Measurements from ENCODE around the gene MAP4K3. TPM values are rescaled to one million over a fixed set of nuclear protein-coding genes. Genes with fewer than 3 reads are reported as not detected.

The MAP4K3 gene
- total and polyA plus RNA-seq, 2 of the 8 experiments (the other 6 are each of a cell fraction or from before 2014, with no cell fraction given), result 11.4 to 63.0 TPM

GRCh38 chr2:39380525-39381150 lies 56.4 kb downstream of the MAP4K3 start:
- H4K5ac ChIP-seq (ENCODE audit: insufficient read length, low read depth, low read length), result no peak overlapping the region
- H3K4me2 ChIP-seq (ENCODE audit: insufficient read depth in 1 of 2, low read depth in 2 of 2, low read length in 2 of 2), result no peak overlapping the region
- no peak overlapping the region for H3K56ac ChIP-seq (replicated peaks; ENCODE audit: insufficient read length, low read depth, low read length)
- no peak for TF ChIP-seq SP4 (IDR thresholded peaks at IDR 0.05; ENCODE audit: low read length)
- TF ChIP-seq CEBPB (IDR thresholded peaks at IDR 0.05; ENCODE audit: low read depth, low read length), result no peak
- TF ChIP-seq SUZ12 (IDR thresholded peaks at IDR 0.05; ENCODE audit: low read length), result no peak
- no peak for TF ChIP-seq TEAD4 (IDR thresholded peaks at IDR 0.05; ENCODE audit: low read depth, low read length)
- no peak for TF ChIP-seq TAF1 (IDR thresholded peaks at IDR 0.05; ENCODE audit: low read depth, low read length)
- TF ChIP-seq CBX8 (IDR thresholded peaks at IDR 0.05; ENCODE audit: borderline replicate concordance, low read depth, low read length), result no peak
- TF ChIP-seq SIN3A (conservative IDR thresholded peaks at IDR 0.05 in 1 of 2, IDR thresholded peaks at IDR 0.05 in 1 of 2; ENCODE audit: low read depth in 1 of 2, low read length in 2 of 2), result no peak
- TF ChIP-seq ASH2L (IDR thresholded peaks at IDR 0.05; ENCODE audit: low read length), result no peak
- TF ChIP-seq CHD1 (IDR thresholded peaks at IDR 0.05; ENCODE audit: low read depth, low read length), result no peak
- no peak for TF ChIP-seq USF2 (IDR thresholded peaks at IDR 0.05; ENCODE audit: low read length)
- no peak overlapping the region for H2BK15ac ChIP-seq (ENCODE audit: low read length)
- H3K79me1 ChIP-seq (ENCODE audit: low read depth, low read length), result no peaks in the 10 kb centered on the region; the same call in 1 of the 2 replicates
- no peak overlapping the region for H3K4ac ChIP-seq (replicated peaks; ENCODE audit: insufficient read length, low read depth, low read length)
- CTCF ChIA-PET (ENCODE audit: partially characterized antibody), result interaction anchor here (0.8 to 2.9 kb wide), 15 partner anchors 11 to 350 kb away, joined by 3 to 18 read pairs (median 5); no protein-coding TSS in a partner anchor
- H3K27ac ChIP-seq (ENCODE audit: low read depth, low read length), result no peak overlapping the region
- no peak overlapping the region for H3K4me3 ChIP-seq (ENCODE audit: extremely low read depth in 1 of 4, insufficient read depth in 2 of 4, low read depth in 3 of 4, low read length in 4 of 4)
- DNase-seq (ENCODE audit: low read depth in 1 of 2, low spot score in 2 of 2) (no peak), FAIRE-seq (no peak)
- H3K14ac ChIP-seq (ENCODE audit: insufficient read length), result no peak overlapping the region
- POLR2A ChIA-PET (ENCODE audit: partially characterized antibody), result interaction anchor here (1.8 kb wide), 1 partner anchor 57 kb away, joined by 4 read pairs; no protein-coding TSS in a partner anchor
- no peak overlapping the region for H2BK20ac ChIP-seq (ENCODE audit: low read length)
- peaks cover 0 to 7% (median 2%) of the 10 kb centered on the region in 4 experiments; a peak in 5 of 8 replicates for H3K36me3 ChIP-seq (ENCODE audit: control insufficient read depth in 2 of 4, insufficient read depth in 4 of 4, low read length in 3 of 4)
- H3K27me3 ChIP-seq (replicated peaks in 1 of 4; ENCODE audit: control insufficient read depth in 3 of 4, extremely low read depth in 1 of 4, insufficient read depth in 3 of 4, low read length in 3 of 4), result peaks cover 0 to 1% (median 0%) of the 10 kb centered on the region in 4 experiments; a peak in 1 of 7 replicates
- H3K9ac ChIP-seq (replicated peaks in 1 of 4; ENCODE audit: extremely low read depth in 1 of 4, low read depth in 3 of 4, low read length in 3 of 4), result no peak overlapping the region
- no peak overlapping the region for H3K18ac ChIP-seq (ENCODE audit: extremely low read depth, low read length)
- 61% methylated on average over 2 of the region's 2 CpGs; no CpG with 5 or more reads in 1 of the 2 experiments for WGBS, 2 experiments (ENCODE audit: extremely low coverage in 1 of 2, insufficient coverage in 1 of 2, insufficient read length in 1 of 2, insufficient replicate concordance in 2 of 2, low coverage in 1 of 2, low lambda C conversion rate in 2 of 2, missing lambda C conversion rate in 1 of 2)
- no peak overlapping the region for H2BK12ac ChIP-seq (ENCODE audit: low read depth, low read length)
- no peak overlapping the region for H2AK5ac ChIP-seq (ENCODE audit: low read depth, low read length)
- H4K8ac ChIP-seq (ENCODE audit: extremely low read depth, insufficient read depth, low read length), result no peak overlapping the region
- H4K91ac ChIP-seq (replicated peaks; ENCODE audit: insufficient read length, low read length), result no peak overlapping the region
- H2BK5ac ChIP-seq (ENCODE audit: low read depth, low read length), result no peak overlapping the region
- no peak overlapping the region for H3K23ac ChIP-seq (ENCODE audit: insufficient read length)
- H3K79me2 ChIP-seq (ENCODE audit: control insufficient read depth in 1 of 2, insufficient read depth in 2 of 2, low read length in 2 of 2), result peaks cover 0 to 87% of the 10 kb centered on the region in 2 experiments; a peak in 3 of 4 replicates
- 0 out of 4 replicates have a peak, but pooled peaks cover 0 to 2% of the 10 kb centered on the region in 2 experiments for H3K9me3 ChIP-seq (ENCODE audit: insufficient read depth in 2 of 2, low read depth in 1 of 2, low read length in 1 of 2)
- peaks cover 3 to 6% (median 4%) of the 10 kb centered on the region in 4 experiments; a peak in 6 of 7 replicates for H3K4me1 ChIP-seq (replicated peaks in 1 of 4; ENCODE audit: control insufficient read depth in 3 of 4, insufficient read depth in 4 of 4, low read length in 3 of 4)
- H3K23me2 ChIP-seq (ENCODE audit: low read depth, low read length), result no peaks in the 10 kb centered on the region
- H4K20me1 ChIP-seq (replicated peaks in 1 of 2; ENCODE audit: control insufficient read depth in 1 of 2, insufficient read depth in 2 of 2, low read length in 2 of 2), result no peaks in the 10 kb centered on the region
- peak overlapping the region; percentile 48 for H2BK120ac ChIP-seq (replicated peaks; ENCODE audit: low read depth, low read length)
- no peak overlapping the region for H2AFZ ChIP-seq (ENCODE audit: low read length)
